Measurements from ENCODE around the gene FAM180A.
"Not testable (repeated sequence)": the region's sequence is repeated elsewhere in the genome, so short reads cannot be mapped to it uniquely, and the experiment has no call there.

Gene FAM180A

DNA sequence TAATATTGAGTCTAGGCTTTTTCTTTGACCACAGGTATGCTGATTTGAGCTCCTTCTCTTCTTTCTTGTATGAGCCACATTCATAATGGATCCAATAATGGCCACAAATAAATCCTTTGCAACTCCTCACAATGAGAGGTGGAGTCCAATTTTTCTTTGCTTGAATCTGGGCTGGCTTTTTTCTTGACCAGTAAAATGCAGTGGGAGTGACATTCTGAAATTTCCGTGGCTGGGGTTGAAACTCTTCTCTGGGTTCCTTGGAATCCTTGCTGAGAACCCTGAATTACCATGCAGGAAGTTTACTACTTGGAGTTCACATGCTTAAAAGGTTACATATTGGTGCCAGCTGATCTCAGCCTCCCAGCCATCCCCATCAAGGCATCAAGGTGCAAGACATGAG is 22.4 kb upstream of the FAM180A start:
- no peak for DNase-seq

DNA sequence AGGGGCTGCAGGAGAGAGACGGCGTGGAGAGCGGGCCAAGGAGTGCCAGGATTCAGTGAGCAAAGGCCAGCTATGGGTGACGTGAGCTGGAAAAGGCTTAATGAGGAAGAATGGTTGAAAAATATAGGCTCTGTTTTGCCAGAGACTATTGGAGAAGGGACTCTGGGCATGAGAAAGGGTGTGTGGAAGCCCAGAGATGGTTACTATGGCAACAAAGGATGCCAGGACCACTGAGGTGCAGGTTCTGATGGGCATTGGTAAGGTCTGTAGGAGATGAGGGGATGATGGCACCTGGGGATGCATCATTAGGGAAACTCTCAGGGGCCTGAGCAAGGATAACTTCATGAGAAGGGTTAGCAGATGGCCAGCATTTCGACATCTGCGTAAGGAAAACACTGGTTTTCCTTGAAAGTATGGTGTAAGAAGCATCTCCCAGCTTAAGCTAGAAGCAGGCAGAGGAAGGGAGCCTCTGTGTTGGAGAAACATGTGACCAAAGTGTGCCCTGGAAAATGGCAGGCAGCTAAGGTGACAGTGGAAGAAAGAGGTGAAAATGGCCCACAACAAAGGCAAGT is 21.6 kb upstream of the FAM180A start:
- DNase-seq = no peak

DNA sequence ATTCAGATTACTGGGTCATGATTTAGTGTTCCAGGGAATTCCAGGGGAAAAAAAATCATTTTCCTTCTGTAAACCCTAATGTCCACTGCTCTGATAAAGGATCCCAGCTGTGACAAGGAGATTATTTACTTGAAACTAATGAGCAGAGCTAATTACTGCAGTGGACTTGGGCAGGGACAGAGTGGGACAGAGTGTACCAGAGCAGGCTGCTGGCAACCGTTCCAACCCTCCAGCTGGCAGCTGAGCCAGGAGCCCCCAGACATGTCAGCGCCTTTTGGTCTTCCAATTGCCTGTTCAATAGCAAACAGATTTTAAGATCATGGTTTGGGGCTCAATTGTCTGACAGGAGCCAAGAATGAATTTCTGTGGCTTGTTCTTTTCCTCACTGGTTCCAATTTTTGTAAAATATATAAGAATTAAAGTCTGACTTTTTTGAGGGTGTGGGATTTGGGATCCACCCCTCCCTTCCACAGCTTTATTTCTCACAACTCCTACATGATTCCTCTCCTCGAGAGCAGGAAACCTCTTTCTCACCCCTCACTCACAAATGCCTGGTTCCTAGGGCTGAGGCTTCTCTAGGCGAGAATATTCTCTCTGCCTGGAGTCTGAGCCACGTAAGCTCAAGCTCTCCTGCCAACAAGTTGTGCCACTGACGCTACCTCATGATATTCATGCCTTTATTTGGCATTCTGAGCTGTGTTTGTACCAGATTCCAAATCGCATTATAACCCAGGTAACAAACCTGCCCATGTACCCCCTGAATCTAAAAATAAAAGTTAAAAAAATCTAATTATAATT is 20.6 kb upstream of the FAM180A start:
- no peak for DNase-seq

DNA sequence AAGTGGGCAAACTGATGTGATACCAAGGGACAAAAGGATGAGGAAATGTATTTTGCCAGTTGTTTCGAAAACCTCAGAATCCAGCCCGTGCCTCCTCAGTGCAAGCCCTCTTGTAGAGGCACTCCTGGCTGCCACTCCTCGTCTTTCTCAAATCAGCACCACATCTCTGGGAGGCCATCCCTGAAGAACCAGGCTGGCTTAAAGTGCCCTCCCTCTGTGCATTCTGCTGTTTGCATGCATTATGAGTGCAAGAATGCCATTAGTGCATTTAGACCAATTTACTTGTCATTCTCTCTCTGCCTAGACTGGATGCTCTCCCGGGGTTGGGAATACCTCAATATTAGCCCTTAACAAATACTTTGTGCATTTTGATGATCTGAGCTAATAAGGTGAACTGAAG is 19.9 kb upstream of the FAM180A start:
- no peak for DNase-seq

DNA sequence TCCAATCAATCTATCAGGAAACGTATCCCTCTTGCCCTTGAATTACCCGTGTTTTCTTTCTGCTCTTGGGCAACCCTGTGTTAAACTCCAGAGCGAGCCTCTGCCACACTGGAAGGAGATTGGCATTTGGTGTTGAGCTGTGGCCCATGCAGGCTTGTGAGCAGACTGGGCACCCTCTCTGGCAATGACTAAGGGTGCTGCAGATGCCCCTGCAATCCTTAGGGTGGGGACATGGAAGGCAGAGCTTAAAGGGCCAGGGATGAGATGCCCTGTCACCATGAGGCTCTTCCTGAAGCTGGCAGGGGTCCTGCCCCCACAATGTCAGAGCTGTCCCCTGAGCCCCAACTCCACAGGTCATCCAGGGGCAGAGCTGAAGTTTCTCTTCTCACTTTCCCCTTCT is 19.5 kb upstream of the FAM180A start:
- no peak for DNase-seq

DNA sequence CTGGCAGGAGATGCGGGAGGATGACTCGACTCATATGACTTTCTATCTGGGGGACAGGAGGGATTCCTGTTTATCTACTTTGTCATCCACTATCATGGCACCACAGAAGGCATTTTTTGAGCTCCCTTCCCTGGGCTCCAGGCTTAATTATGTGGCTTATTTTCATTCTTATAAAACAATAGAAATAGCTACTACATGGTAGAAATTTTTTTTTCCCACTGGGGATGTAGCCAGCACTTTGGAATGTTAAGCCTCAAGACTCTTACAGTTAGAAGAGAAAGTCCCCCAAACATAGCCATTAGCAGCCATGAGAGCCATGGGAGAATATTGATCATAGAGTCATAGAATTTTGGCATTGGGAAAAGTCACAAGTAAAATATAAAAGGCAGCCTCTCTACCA is 14.6 kb upstream of the FAM180A start:
- DNase-seq = no peak

DNA sequence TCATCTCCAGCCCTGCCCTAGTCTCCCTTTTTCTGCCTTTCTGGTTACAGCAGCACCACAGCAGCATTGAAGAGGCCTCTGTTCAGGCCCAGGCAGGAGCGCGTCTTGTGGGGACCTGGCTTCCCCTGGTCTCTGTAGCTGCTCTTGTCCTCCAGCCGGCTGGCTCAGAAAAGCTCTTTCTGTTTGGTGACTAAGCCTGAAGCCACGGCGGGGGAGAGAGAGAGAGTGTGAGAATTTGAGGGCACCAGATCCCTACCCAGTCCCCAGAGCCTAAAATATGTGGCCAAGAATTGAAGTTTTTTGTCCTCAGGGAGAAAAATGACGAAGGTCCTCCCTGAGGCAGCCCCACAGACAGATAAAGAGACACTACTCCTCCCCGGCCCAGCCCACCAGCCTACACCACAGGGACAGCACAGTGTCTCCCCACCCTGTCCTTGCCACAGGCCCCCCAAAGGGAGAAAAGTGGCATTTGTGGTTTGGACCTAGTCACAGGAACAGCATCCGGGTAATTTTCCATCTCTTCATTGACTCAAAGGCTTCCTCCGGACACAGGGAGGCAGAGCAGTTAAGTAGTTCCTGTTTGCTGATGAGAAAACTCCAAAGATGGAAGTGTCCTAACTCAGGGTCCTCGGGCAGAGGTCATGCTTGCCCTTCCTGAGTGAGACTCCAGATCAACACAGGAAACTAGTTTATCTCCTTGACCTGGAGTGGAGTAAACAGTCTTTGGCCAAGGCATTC is 13.3 kb upstream of the FAM180A start:
- no peak for DNase-seq

DNA sequence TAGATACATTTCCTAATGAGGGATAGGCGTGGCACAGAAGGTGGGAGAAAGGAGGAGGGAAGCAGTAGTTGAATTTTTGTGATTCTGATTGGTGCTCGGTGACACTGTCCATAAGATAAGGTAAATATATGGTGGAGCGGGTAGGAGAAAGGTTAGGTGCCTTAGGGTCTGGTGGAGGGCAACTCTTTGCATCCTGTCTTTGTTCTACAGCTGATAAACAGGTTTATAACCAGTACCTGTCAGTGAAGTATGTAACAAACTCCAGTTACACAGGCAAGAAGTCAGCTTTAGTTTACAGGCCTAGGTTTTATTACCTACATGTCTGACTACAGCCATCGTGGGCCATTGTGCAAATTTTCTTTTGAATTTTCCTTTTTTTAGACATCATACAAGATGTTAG is 10.9 kb upstream of the FAM180A start:
- no peak for DNase-seq

DNA sequence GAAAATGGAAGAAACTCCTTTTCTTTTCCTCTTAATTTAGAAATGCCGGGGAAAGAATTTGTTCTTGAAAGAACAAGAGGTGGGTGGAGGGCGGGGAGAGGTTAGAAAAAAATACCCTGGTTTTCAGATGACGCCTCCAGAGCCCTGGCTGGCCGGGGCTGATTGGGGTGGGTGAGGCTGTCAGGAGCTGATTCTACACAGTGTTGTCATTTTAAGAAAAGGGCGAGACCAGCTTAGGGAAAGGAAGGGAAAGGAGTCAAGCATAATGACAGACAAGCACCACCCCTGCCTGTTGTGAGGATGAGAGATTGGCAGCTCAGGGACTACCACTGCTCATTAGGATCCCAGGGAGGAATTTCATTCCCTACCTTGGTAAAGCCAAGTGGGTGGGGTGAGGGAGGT is 9.9 kb upstream of the FAM180A start:
- no peak for DNase-seq

DNA sequence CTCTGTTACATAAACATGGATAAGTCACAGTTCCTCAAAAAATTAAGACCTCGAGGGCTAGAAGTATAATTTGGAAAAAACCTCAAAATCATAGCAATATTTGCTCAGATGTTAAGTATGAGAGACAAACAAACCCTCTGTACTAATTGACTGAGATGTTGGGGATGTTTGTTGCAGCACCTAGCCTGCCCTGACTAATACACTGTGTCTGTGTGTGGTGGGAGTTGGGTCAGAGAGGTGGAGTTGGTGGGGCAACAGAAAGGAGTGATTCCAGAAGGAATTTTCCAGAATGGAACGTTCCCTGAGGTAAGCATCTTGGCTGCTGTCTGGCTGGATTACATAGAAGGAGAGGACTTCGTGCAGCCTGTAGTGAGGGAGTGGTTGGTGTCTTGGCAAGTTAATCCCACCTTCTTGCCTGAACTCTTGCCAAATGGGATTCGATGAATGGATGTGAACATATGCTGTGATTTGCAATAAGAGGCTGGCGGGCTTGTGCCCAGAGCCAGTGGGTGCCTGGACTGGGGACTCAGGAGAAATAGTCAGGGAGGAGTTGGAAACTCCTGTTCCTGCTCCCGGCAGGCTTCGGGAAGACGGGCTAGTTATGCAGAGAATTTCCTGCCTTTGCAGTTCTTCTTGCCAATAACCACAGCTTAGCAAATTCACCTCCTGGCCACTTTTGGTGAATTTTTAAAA is 9.3 kb upstream of the FAM180A start:
- DNase-seq = no peak

DNA sequence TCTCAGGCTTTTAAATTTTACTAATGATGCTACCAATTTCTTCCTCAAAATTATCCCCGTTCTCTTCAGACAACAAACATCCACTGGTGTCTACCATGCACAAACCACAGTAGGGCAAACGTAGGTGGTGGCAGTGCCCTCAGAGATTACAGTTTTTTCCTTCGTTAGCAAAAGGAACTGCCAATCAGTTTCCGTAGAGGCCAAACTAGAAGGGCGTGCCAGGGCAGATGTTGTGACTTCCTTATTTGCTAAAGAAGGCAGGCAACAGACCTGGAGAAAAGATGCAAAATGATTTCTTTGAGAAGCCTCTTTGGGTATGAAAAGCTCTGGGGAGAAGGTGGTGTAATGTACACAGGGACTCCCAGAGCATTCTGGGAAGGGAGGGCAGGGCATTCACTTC is 7.6 kb upstream of the FAM180A start:
- DNase-seq = no peak

DNA sequence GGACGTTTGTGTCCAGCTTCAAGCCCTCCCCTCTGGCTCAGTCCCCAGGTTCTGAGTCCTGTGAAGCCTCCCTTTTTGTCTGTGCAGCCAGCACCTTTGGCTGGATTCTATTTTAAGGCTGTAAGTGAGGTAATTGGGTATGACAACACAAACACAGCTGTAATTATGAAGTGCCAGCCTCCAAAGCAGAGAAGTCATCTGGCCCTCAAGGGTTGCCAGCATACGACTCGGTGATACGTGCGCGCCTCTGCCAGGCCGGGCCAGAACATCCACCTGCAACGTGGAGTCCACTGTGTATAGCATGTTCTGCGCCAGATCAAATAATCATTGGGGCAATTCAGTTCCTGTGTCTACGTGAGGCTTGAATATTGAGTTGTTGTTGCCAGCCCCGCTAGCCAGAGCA is 6.7 kb upstream of the FAM180A start:
- peak; percentile 91 for DNase-seq

DNA sequence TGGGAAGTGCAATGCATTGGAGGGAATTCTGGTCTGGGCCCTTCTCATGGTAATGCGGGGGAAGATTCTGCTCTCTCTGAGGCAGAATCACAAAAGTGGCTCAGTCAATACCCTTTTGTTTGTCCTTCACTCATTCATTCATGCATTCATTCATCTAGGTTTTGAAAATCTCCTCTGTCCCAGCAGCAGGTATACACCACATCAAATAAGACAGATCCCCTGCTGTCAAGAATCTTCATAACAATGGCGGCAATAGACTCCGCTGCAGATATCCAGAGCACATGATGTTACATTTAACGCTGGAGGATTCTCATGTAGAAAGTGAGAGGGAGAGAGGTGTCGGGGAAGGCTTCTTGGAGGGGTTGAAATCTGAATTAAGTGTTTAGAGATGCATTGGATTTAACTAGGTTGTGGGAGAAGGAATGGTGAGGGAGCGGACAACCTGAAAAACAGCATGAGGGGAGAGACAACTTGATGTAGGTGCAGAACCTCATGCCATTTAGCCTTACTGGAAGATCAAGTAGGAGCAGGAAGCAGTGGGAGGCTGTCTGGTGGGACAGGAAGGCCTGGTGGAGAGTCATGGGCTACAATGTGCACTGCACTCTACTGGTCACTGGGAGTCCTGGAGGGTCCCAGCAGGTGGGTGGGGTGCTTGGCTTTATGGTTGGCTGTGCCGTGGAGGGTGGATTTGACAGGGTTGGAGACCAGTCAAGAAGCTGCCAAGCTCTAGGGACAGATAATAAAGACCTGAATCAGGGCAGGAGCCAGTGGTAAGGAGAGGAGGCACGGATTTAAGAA is 5.2 kb upstream of the FAM180A start:
- DNase-seq = no peak

DNA sequence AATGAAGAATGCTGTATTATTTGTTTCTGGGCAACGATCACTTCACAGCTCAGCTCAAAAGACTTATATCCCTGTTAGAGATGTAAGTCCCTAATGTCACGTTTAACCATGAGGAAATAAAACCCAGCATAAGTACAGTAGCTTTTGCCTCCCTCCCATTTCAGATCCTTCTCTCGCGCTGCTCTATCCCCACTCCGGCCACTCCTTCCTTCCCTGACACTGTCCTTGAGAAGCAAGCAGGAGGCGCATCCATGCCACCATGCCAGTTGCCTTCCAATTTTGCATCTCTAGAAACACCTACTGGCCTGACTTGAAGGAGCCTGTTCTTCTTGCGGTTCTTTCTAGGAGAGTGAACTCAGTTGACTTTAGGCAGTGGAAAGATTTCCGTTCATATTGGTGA is 1.2 kb downstream of the FAM180A start:
- DNase-seq = no peak

DNA sequence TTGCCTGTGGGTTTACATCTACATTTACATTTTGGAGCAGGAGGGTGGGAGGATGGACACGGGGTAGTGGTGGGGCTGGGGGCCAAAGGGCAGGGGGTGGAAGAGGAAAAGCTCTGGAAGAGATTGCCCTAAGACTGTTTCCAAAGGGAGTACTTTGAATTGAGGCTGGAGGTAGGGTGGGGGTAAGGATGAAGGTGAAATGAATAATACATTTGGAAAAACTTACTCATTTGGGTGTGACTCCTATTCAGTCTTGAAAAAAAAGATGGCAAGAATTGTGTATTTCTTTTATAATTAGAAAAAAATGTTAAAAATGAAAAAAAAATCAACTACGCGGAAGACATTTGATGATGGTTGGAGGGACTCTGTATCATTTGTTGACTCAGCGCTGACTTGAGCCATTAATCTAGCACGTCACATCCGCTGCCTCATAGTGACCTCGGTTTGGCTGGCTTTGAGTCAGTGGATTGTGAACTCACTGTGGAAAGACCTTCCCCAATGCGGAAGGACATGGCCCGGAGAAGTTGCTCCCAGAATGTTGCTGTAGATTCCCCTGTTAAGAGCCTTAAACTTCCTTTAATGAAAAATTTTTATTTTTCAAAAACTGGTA is 2.8 kb downstream of the FAM180A start:
- DNase-seq = no peak

DNA sequence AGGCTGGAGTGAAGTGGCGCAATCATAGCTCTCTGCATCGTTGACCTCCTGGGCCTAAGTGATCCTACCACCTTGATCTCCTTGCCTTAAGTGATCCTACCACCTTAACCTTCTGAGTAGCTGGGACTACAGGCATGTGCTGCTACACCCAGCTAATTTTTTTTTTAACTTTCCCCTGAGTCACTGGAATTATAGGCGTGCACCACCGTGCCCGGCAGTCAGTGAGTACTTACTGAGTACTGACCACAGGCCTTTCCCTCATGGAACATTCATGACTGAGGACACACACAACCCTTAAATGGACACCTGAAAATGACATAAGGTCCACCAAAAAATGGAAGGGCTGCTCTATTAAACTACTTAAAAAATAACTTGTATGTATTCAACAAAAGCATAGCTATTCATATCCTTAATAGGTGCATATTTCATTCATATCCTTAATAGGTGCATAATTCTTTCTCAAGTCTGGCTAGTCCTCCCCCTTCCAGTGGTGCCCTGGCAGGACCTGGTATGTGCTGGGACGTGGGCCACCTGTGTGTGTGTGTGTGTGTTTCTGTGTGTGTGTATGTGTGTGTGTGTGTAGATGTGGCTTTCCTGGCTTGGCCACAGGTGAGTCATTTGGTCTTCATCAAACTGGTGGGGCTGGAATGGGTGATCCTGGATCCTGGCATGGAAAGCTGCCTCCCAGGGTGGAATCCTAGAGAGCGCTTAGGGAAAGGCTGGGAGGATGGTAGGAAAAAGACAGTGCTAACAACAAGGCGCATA is 3.5 kb downstream of the FAM180A start:
- DNase-seq = no peak

DNA sequence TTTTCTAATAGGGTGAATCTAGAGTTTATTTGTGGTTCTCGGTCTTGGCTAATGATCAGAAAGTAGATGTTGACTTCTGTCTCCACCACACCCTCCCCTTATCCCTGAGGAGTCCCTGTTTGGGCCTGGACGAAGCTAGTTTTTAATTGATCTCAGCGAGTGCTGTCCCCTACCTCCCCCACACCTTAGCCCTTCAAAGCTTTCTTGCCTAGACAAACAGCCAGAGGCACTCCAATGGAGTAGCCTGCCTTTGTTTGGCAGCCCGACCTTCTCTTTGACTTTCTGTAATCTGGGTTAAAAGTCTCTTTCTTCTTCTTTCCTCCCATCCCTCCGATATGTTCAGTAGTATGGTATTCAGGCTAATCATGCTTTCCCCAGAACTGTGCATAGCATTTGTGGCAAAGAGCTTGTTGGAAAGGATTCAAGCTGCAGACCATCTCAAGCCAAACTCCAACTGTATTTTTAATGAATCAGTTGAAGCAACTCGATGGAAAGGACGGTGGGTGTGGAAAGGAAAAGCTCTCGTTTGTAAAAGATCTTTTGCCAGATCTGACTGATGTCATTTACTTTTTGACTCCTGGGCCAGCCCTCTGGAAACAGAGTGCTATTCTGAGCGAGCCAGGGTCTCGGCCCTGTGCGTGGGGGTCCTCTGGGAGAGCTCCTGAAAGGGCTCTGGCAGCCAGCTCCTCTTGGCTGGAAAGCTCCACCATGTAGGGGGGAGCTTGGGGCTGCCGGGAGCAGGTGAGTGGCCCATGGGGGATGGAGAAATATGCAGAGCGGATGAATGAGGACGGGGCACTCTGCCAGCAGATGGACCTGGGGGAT is 4.5 kb downstream of the FAM180A start:
- no peak for DNase-seq

DNA sequence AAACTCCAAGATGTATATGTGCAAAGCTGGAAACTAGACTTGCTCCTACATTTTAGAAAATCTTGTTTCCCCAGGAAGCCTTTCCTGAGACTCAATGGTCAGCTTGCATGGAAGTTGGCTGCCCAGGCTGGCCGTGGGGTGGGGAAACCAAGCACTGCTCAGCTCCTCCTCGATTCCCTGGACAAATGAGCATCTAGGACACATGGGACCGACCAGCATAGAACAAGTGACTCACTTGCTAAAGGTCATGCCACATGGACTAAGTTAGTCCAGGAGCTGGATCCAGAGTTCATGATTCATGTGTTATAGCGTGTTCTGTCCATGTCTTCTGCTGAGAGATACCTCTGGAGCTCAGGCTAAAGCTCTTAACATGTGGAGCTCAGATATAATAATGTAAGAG is 6.2 kb downstream of the FAM180A start:
- no peak for DNase-seq

DNA sequence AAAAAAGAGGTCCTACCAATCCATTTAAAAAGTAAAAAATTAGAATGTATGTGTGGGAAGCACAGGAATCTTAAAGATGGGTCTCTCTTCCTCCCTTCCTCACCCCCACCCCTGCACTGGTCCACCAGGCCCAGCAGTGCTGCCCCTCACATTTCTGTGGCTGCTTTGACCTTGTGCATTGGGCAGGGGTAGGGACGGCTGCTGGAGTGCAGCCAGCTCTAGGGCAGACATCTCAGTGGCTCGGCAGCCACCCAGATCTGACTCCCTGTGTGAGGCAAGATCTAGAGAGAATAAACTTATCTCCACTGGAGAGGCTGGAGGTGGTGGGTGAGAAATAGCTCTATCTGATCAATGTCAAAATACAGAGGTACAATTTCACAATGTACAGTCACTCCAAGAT is 6.7 kb downstream of the FAM180A start:
- no peak for DNase-seq

DNA sequence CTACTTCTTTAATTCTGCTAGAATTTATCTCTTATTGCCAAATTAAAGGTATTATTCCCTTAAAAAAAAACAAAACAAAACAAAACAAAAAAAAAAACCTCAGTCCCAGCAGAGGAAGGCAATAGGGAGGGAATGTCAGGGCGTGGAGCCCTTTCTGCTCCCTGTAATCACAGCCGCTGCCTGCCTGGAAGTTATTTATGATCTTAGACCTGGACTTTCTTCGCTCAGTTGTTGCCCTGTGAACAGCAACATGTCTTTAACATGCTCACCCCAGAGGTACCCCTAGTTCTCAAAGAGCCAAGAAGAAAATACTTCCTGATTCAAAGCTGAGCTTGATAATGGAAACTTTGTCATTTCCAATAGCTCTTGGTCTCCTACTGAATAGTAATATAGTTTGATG is 7.7 kb downstream of the FAM180A start:
- no peak for DNase-seq

DNA sequence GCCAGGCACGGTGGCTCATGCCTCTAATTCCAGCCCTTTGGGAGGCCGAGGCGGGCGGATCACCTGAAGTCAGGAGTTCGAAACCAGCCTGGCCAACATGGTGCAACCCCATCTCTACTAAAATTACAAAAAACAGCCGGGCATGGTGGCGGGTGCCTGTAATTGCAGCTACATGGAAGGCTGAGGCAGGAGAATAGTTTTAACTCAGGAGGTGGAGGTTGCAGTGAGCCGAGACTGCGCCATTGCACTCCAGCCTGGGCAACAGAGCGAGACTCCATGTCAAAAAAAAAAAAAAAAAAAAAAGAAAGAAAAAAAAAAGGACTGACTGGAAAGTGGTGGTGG is 11.3 kb downstream of the FAM180A start:
- DNase-seq = not testable (repeated sequence)

Data from NCI-H2081 treated with DMSO at 0.1 percent for 48 hours (cell line).